Kidney capillary endothelial cell (primary cell): ENCODE measurements around the gene PDE4B.
A peak's percentile ranks its signal among the peaks of the same experiment; 100 is the strongest.
"Not testable (repeated sequence)": the region's sequence is repeated elsewhere in the genome, so short reads cannot be mapped to it uniquely, and the experiment has no call there.

Source experiments
- DNase-seq: peaks from one replicate; pipeline ENCODE4 v3.0.0-alpha.2; 2018; ENCODE audit warnings: low spot score

Gene PDE4B

GRCh38 chr1:65814752-65815151, 22.1 kb downstream of the PDE4B start:
- no peak for DNase-seq

- no peak for DNase-seq
These were observed 25.2 kb downstream of the PDE4B start for GRCh38 chr1:65817891-65818290.

- no peak for DNase-seq
These were observed 26.3 kb downstream of the PDE4B start for GRCh38 chr1:65818966-65819365.

GRCh38 chr1:65820983-65821382, 28.3 kb downstream of the PDE4B start:
- no peak for DNase-seq

- no peak for DNase-seq
These were observed 28.7 kb downstream of the PDE4B start for GRCh38 chr1:65821386-65821785.

GRCh38 chr1:65824103-65824502, 31.4 kb downstream of the PDE4B start:
- DNase-seq = no peak

- peak; percentile 31 for DNase-seq
These were observed 33.0 kb downstream of the PDE4B start for GRCh38 chr1:65825741-65826140.

- DNase-seq = no peak
These were observed 34.1 kb downstream of the PDE4B start for GRCh38 chr1:65826782-65827181.

GRCh38 chr1:65827346-65827745, 34.7 kb downstream of the PDE4B start:
- no peak for DNase-seq

- no peak for DNase-seq
These were observed 37.6 kb downstream of the PDE4B start for GRCh38 chr1:65830306-65830705.

GRCh38 chr1:65832296-65832695, 39.6 kb downstream of the PDE4B start:
- no peak for DNase-seq

GRCh38 chr1:65836686-65837085, 44.0 kb downstream of the PDE4B start:
- DNase-seq = no peak

- no peak for DNase-seq
These were observed 48.0 kb downstream of the PDE4B start for GRCh38 chr1:65840683-65841082.

- DNase-seq = no peak
These were observed 51.6 kb downstream of the PDE4B start for GRCh38 chr1:65844296-65844695.

- no peak for DNase-seq
These were observed 52.3 kb downstream of the PDE4B start for GRCh38 chr1:65844821-65845534.

GRCh38 chr1:65845535-65846060, 52.9 kb downstream of the PDE4B start:
- DNase-seq = no peak

GRCh38 chr1:65846866-65847265, 54.2 kb downstream of the PDE4B start:
- no peak for DNase-seq

GRCh38 chr1:65850281-65850680, 57.6 kb downstream of the PDE4B start:
- DNase-seq = no peak

- not testable (repeated sequence) for DNase-seq
These were observed 63.9 kb downstream of the PDE4B start for GRCh38 chr1:65856591-65856990.

- DNase-seq = no peak
These were observed 73.7 kb downstream of the PDE4B start for GRCh38 chr1:65866439-65866838.

GRCh38 chr1:65872301-65872700, 79.6 kb downstream of the PDE4B start:
- no peak for DNase-seq

- not testable (repeated sequence) for DNase-seq
These were observed 85.6 kb downstream of the PDE4B start for GRCh38 chr1:65878342-65878741.

- no peak for DNase-seq
These were observed 87.9 kb downstream of the PDE4B start for GRCh38 chr1:65880611-65881010.

- no peak for DNase-seq
These were observed 88.4 kb downstream of the PDE4B start for GRCh38 chr1:65881067-65881594.
